Effector memory CD4-positive, alpha-beta T cell (primary cell): Measurements from ENCODE around the gene RALY.

Experiments used
- DNase-seq, 3 donors: peaks; one replicate each; pipeline ENCODE4 v3.0.0-alpha.2; 2020
- H3K27ac ChIP-seq: 2 replicates; pipeline ENCODE4 v1.7.0; 2013; ENCODE audit warnings: mild to moderate bottlenecking, low read length, moderate library complexity; ENCODE audit not compliant: insufficient read depth, poor library complexity, severe bottlenecking
- H3K27me3 ChIP-seq: replicated peaks from 2 replicates; pipeline ENCODE4 v1.7.0; 2013; ENCODE audit warnings: mild to moderate bottlenecking, low read length; ENCODE audit not compliant: insufficient read depth, control insufficient read depth, poor library complexity, severe bottlenecking
- H3K36me3 ChIP-seq: 2 replicates; pipeline ENCODE4 v1.7.0; 2013; ENCODE audit warnings: mild to moderate bottlenecking, low read length, moderate library complexity; ENCODE audit not compliant: control insufficient read depth, insufficient read depth
- H3K4me1 ChIP-seq: 2 replicates; pipeline ENCODE4 v1.7.0; 2013; ENCODE audit warnings: low read length, mild to moderate bottlenecking; ENCODE audit not compliant: control insufficient read depth, insufficient read depth, poor library complexity, severe bottlenecking
- H3K4me3 ChIP-seq: 2 replicates; pipeline ENCODE4 v1.7.0; 2013; ENCODE audit warnings: low read length, low read depth, mild to moderate bottlenecking; ENCODE audit not compliant: insufficient read depth, poor library complexity, severe bottlenecking
- H3K9me3 ChIP-seq: 2 replicates; pipeline ENCODE4 v1.7.0; 2013; ENCODE audit warnings: mild to moderate bottlenecking, low read length, moderate library complexity; ENCODE audit not compliant: control insufficient read depth

The RALY gene

GRCh38 chr20:33985280-33985679 is 8.4 kb upstream of the RALY start:
- H3K9me3 ChIP-seq: no peaks in the 10 kb centered on the region
- DNase-seq: no peak
- no peaks in the 10 kb centered on the region for H3K36me3 ChIP-seq
- no peaks in the 10 kb centered on the region for H3K4me1 ChIP-seq
- no peak overlapping the region for H3K4me3 ChIP-seq
- H3K27me3 ChIP-seq: no peaks in the 10 kb centered on the region
- H3K27ac ChIP-seq: no peak overlapping the region

GRCh38 chr20:33985830-33986229 is 7.9 kb upstream of the RALY start:
- H3K4me1 ChIP-seq: no peaks in the 10 kb centered on the region
- no peak overlapping the region for H3K4me3 ChIP-seq
- H3K27me3 ChIP-seq: no peaks in the 10 kb centered on the region
- H3K36me3 ChIP-seq: no peaks in the 10 kb centered on the region
- no peak for DNase-seq
- no peak overlapping the region for H3K27ac ChIP-seq
- no peaks in the 10 kb centered on the region for H3K9me3 ChIP-seq

- no peaks in the 10 kb centered on the region for H3K36me3 ChIP-seq
- H3K4me1 ChIP-seq: peaks cover 3% of the 10 kb centered on the region
- no peaks in the 10 kb centered on the region for H3K27me3 ChIP-seq
- no peaks in the 10 kb centered on the region for H3K9me3 ChIP-seq
- no peak overlapping the region for H3K27ac ChIP-seq
- DNase-seq: no peak
- no peak overlapping the region for H3K4me3 ChIP-seq
Observed at GRCh38 chr20:33986560-33987216, 7.0 kb upstream of the RALY start.

GRCh38 chr20:33990075-33990474 is 3.6 kb upstream of the RALY start:
- Histone ChIP-seq H3K27ac (no peak overlapping the region), H3K36me3 (no peaks in the 10 kb centered on the region), H3K9me3 (no peaks in the 10 kb centered on the region), H3K27me3 (no peaks in the 10 kb centered on the region), H3K4me1 (peaks cover 14% of the 10 kb centered on the region), H3K4me3 (no peak overlapping the region)
- no peak for DNase-seq

GRCh38 chr20:33991502-33991901 is 2.2 kb upstream of the RALY start:
- H3K4me1 ChIP-seq: peaks cover 27% of the 10 kb centered on the region
- H3K36me3 ChIP-seq: no peaks in the 10 kb centered on the region
- H3K27me3 ChIP-seq: no peaks in the 10 kb centered on the region
- no peak overlapping the region for H3K27ac ChIP-seq
- DNase-seq: no peak
- no peaks in the 10 kb centered on the region for H3K9me3 ChIP-seq
- no peak overlapping the region for H3K4me3 ChIP-seq

GRCh38 chr20:33992145-33992922 is 1.4 kb upstream of the RALY start:
- peaks cover 35% of the 10 kb centered on the region for H3K4me1 ChIP-seq
- H3K9me3 ChIP-seq: no peaks in the 10 kb centered on the region
- H3K36me3 ChIP-seq: no peaks in the 10 kb centered on the region
- H3K27me3 ChIP-seq: no peaks in the 10 kb centered on the region
- peak overlapping the region; percentile 92 for H3K27ac ChIP-seq
- DNase-seq: no peak
- H3K4me3 ChIP-seq: peak overlapping the region; percentile 95

- no peaks in the 10 kb centered on the region for H3K36me3 ChIP-seq
- H3K27ac ChIP-seq: peak overlapping the region; percentile 92
- H3K4me1 ChIP-seq: peaks cover 42% of the 10 kb centered on the region
- H3K4me3 ChIP-seq: peak overlapping the region; percentile 95
- DNase-seq: peak; percentile 99
- H3K27me3 ChIP-seq: no peaks in the 10 kb centered on the region
- H3K9me3 ChIP-seq: no peaks in the 10 kb centered on the region
Observed at GRCh38 chr20:33992923-33993575, 662 bp upstream of the RALY start.

GRCh38 chr20:33994222-33994913 is 657 bp downstream of the RALY start:
- H3K9me3 ChIP-seq: no peaks in the 10 kb centered on the region
- peak; percentile 59 to 74 (median 68) for DNase-seq
- no peaks in the 10 kb centered on the region for H3K27me3 ChIP-seq
- H3K4me3 ChIP-seq: peak overlapping the region; percentile 95
- peaks cover 49% of the 10 kb centered on the region for H3K4me1 ChIP-seq
- no peaks in the 10 kb centered on the region for H3K36me3 ChIP-seq
- peak overlapping the region; percentile 92 for H3K27ac ChIP-seq

GRCh38 chr20:33995053-33995831 is 1.5 kb downstream of the RALY start:
- H3K9me3 ChIP-seq: no peaks in the 10 kb centered on the region
- H3K4me3 ChIP-seq: peak overlapping the region; percentile 95
- no peaks in the 10 kb centered on the region for H3K36me3 ChIP-seq
- H3K27me3 ChIP-seq: no peaks in the 10 kb centered on the region
- peak overlapping the region; percentile 92 for H3K27ac ChIP-seq
- H3K4me1 ChIP-seq: peaks cover 58% of the 10 kb centered on the region
- no peak for DNase-seq
